Measurements from ENCODE around the gene ANKRD44.
A peak's percentile ranks its signal among the peaks of the same experiment; 100 is the strongest.

Gene ANKRD44

DNA sequence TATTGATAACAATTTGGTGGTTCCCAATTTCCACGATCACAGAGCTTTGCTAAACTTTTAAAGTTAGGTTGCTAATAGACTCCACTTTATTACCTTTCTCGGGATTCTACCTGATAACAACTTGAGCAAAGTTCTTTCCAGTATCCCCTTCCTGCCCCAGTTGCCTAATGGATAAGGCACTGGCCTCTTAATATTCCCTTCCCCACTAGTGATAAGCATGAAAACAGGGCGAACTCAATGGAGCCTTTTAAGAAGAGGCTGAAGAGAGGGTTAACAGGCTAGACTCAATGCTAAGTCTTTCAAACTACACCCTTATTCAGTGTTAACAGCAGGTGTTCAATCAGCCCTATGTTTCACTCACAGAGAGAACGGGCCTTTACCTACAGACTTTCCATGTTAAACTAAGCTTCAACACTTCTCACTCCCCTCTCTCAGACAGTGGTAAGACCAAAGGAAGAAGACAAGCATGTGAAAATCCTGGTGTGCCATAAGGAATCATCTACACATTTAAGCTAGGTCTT, 75.8 kb downstream of the ANKRD44 start:
- DNase-seq (ENCODE audit: low read depth) = no peak
- Histone ChIP-seq H3K36me3 (ENCODE audit: control insufficient read depth, insufficient read depth, low read length, severe bottlenecking) (no peaks in the 10 kb centered on the region), H3K27me3 (replicated peaks; ENCODE audit: control insufficient read depth, insufficient read depth, low read length) (no peaks in the 10 kb centered on the region), H3K4me1 (ENCODE audit: control insufficient read depth, insufficient read depth, low read length) (peaks cover 18% of the 10 kb centered on the region), H3K9ac (ENCODE audit: low read length) (no peak overlapping the region), H3K9me3 (ENCODE audit: control insufficient read depth, low read length) (no peaks in the 10 kb centered on the region), H3K4me3 (ENCODE audit: low read length) (no peak overlapping the region)

DNA sequence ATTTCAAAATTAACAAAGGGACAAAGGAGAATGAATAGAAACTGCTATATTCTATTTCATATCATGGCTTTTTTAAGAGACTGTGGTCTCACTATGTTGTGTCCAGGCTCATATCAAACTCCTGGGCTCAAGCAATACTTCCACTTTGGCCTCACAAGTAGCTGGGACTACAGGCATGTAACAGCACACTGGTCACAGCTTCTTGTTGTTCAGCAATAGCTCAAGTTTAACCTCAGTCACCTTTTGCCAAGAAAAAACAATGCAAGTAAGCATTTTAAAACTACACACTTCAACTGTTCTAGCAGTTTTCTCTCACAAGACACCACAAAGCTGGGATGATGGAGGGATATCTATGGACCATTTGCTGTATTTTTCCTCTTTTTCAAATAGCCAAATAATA, 77.1 kb downstream of the ANKRD44 start:
- H3K36me3 ChIP-seq (ENCODE audit: control insufficient read depth, insufficient read depth, low read length, severe bottlenecking) = no peaks in the 10 kb centered on the region
- no peak for DNase-seq (ENCODE audit: low read depth)
- H3K9me3 ChIP-seq (ENCODE audit: control insufficient read depth, low read length) = no peaks in the 10 kb centered on the region
- no peak overlapping the region for H3K4me3 ChIP-seq (ENCODE audit: low read length)
- no peaks in the 10 kb centered on the region for H3K27me3 ChIP-seq (replicated peaks; ENCODE audit: control insufficient read depth, insufficient read depth, low read length)
- H3K4me1 ChIP-seq (ENCODE audit: control insufficient read depth, insufficient read depth, low read length) = peaks cover 13% of the 10 kb centered on the region
- H3K9ac ChIP-seq (ENCODE audit: low read length) = no peak overlapping the region

DNA sequence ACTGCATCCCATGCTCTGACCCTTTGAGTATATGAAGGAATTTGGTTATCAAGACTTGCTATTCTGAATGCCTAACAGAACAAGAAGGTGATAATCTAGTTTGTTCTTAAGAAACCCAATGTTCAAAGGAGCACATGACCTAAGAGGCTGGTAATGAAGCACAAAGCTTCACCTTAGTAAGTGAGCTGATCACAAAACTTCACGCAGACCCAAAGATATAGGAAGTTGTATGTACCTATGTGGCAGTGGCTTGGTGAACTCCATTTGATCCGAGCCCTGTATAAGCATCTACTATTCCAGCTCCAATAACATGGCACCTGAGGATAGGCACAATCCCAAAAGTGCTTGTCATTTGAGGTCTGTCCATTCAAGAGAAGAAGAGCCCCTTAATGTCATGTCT, 78.6 kb downstream of the ANKRD44 start:
- Histone ChIP-seq H3K4me1 (ENCODE audit: control insufficient read depth, insufficient read depth, low read length) (peaks cover 13% of the 10 kb centered on the region), H3K9ac (ENCODE audit: low read length) (no peak overlapping the region), H3K27me3 (replicated peaks; ENCODE audit: control insufficient read depth, insufficient read depth, low read length) (no peaks in the 10 kb centered on the region), H3K9me3 (ENCODE audit: control insufficient read depth, low read length) (no peaks in the 10 kb centered on the region), H3K4me3 (ENCODE audit: low read length) (no peak overlapping the region), H3K36me3 (ENCODE audit: control insufficient read depth, insufficient read depth, low read length, severe bottlenecking) (no peaks in the 10 kb centered on the region)
- no peak for DNase-seq (ENCODE audit: low read depth)

DNA sequence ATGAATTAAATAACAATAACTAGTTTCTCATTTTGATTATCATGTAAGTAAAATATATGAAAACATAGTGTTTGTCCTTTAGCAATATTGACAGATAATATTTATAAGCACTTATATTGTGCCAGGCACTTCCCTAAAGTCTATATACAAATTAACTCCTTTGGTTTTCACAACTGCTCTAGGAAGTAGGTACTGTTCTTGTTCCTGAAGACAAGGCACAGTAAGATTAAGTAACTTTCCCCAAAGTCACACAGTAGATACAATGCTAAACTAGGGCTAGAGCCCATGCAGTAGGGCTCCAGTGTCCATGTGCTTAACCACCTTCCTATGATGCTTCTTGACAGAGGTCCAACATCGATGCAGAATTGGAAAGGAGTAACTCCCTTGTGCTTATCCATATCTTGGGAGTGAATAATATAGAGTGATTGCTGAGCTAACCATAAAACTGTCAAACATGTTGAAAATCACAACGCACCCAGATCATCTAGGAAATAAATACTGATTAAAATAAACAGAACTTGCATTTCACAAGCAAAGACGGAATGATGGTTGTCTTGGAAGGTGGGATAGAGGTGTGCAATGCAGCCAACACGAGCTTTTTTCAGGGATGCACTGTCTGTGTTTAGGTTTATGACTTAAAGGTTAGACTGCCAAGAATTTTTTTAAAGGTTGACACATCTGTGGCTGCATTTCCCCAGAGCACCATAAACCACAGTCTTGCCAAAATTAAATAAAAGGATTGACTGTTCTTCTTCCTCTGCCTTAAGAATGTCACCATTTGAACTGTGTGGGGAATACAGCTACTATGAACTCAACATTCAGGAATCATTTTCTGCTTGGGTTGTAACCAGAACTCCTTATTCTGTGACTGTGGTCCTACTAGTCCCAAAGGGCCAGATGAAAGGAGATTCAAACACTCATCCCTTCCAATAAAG, 80.8 kb downstream of the ANKRD44 start:
- no peak overlapping the region for H3K9ac ChIP-seq (ENCODE audit: low read length)
- H3K9me3 ChIP-seq (ENCODE audit: control insufficient read depth, low read length) = no peaks in the 10 kb centered on the region
- no peaks in the 10 kb centered on the region for H3K36me3 ChIP-seq (ENCODE audit: control insufficient read depth, insufficient read depth, low read length, severe bottlenecking)
- H3K4me3 ChIP-seq (ENCODE audit: low read length) = no peak overlapping the region
- peaks cover 13% of the 10 kb centered on the region for H3K4me1 ChIP-seq (ENCODE audit: control insufficient read depth, insufficient read depth, low read length)
- DNase-seq (ENCODE audit: low read depth) = peak; percentile 67
- no peaks in the 10 kb centered on the region for H3K27me3 ChIP-seq (replicated peaks; ENCODE audit: control insufficient read depth, insufficient read depth, low read length)

DNA sequence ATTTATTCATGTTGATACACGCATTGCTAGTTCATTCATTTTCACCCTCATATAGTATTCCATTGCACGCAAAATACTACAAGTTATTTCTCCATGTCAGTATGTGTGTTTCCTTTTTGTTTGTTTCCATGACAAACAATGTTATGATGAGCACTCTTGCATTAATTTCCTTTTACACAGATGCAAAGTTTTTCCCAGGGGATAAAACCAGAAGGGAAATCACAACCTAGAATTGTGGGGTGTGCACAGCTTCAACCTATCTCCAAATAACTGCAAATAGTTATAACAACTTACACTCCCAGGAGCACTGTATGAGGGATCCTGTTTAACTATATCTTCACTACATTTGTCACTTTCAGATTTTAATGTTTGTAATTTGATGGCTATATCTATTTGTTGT, 87.1 kb downstream of the ANKRD44 start:
- Histone ChIP-seq H3K4me1 (ENCODE audit: control insufficient read depth, insufficient read depth, low read length) (no peaks in the 10 kb centered on the region), H3K36me3 (ENCODE audit: control insufficient read depth, insufficient read depth, low read length, severe bottlenecking) (no peaks in the 10 kb centered on the region), H3K9ac (ENCODE audit: low read length) (no peak overlapping the region), H3K27me3 (replicated peaks; ENCODE audit: control insufficient read depth, insufficient read depth, low read length) (no peaks in the 10 kb centered on the region), H3K4me3 (ENCODE audit: low read length) (no peak overlapping the region), H3K9me3 (ENCODE audit: control insufficient read depth, low read length) (no peaks in the 10 kb centered on the region)
- no peak for DNase-seq (ENCODE audit: low read depth)

DNA sequence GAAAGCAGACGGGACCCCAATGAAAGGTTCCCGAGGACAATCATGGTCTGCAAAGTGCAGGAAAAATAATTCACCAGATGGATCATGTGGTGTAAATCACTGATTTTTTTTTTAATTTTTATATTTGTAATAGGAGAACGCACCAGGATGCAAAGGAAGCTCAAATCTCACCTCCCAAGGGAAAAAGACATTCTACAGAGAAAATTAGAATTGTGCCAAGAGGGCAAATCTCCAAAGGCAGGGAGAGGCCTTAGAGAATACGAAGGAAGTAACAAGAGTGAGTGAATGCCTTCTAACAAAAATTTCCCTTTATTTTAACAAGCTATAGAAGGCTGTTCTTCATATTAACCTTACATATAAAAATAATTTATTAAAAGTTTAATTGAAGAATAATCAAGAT, 90.9 kb downstream of the ANKRD44 start:
- Histone ChIP-seq H3K4me3 (ENCODE audit: low read length) (no peak overlapping the region), H3K9me3 (ENCODE audit: control insufficient read depth, low read length) (no peaks in the 10 kb centered on the region), H3K4me1 (ENCODE audit: control insufficient read depth, insufficient read depth, low read length) (no peaks in the 10 kb centered on the region), H3K27me3 (replicated peaks; ENCODE audit: control insufficient read depth, insufficient read depth, low read length) (no peaks in the 10 kb centered on the region), H3K36me3 (ENCODE audit: control insufficient read depth, insufficient read depth, low read length, severe bottlenecking) (no peaks in the 10 kb centered on the region), H3K9ac (ENCODE audit: low read length) (no peak overlapping the region)
- DNase-seq (ENCODE audit: low read depth) = no peak

DNA sequence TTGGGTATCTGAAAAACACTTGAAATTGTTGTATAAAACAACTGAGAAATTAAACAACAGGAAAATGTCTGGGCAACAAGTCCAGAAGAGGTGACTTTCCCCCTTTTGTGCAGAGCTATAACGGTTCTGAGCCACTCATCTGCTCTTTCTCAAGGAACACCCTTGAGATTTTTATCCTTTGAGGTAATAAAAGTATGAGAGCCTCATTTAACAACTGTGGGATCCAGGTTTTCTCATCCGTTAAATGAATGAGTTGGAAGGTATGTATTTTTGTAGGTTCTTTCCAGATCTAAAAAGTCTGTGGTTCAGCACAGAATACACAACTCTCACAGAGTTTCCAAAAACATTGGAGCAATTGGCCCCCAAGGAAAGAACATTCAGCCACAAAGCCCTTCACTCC, 93.0 kb downstream of the ANKRD44 start:
- DNase-seq (ENCODE audit: low read depth) = no peak
- H3K4me1 ChIP-seq (ENCODE audit: control insufficient read depth, insufficient read depth, low read length) = no peaks in the 10 kb centered on the region
- no peaks in the 10 kb centered on the region for H3K27me3 ChIP-seq (replicated peaks; ENCODE audit: control insufficient read depth, insufficient read depth, low read length)
- H3K4me3 ChIP-seq (ENCODE audit: low read length) = no peak overlapping the region
- no peaks in the 10 kb centered on the region for H3K9me3 ChIP-seq (ENCODE audit: control insufficient read depth, low read length)
- no peaks in the 10 kb centered on the region for H3K36me3 ChIP-seq (ENCODE audit: control insufficient read depth, insufficient read depth, low read length, severe bottlenecking)
- no peak overlapping the region for H3K9ac ChIP-seq (ENCODE audit: low read length)

DNA sequence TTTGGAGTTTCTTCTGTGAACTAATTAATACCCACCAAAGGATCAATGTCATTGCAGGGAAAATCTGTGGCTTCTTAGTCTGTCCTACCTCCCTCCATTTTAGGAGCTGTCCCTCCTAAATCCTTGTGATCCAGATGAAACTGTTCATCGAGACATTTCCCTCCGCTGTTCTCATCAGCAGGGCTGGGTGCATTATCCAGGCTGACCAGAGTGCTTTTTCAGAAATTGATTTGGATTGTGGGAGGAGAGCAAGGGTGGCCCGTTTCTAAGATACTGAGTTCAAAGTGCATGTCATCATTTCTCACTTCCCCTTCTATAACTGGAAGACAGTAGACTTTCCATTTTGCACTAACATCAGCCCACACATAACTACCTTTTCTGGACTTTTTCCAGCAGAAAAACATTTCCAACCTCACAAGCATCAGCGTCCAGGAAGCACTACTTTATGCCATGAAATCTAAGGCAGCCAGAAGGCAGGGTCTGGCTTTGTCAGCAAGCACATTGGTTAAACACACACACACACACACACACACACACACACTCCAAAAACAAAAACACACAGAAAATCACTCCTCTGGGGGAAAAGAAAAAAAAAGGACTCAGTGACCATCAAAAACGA, 94.1 kb downstream of the ANKRD44 start:
- no peaks in the 10 kb centered on the region for H3K4me1 ChIP-seq (ENCODE audit: control insufficient read depth, insufficient read depth, low read length)
- H3K9me3 ChIP-seq (ENCODE audit: control insufficient read depth, low read length) = no peaks in the 10 kb centered on the region

DNA sequence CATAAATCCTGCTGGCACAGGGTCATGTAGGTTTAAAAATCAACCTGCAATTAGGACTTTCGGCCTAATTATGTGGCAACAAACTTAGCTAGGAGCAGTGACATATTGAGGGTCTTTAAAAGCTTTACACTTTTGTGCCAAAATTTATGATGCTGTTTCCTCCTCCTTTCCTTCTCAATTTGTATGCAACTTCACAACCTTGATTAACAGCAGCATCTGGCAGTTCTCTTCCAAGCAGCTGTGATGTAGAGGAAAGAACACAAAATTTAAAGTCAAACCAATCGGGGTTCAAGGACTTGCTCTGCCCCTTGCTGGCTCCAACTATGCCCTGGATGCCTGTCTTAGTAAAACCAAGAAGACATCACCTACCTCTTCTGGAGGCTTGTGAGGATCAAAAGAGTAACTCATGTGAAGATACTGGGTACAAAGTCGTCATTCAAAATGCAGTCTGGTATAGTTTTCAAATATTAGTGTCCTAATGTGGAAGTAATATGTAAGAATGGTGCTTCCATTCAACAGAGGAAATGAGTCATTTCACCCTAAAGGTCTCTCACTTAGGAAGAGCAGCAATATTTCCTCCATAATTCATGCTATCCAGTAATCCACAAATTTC, 94.7 kb downstream of the ANKRD44 start:
- Histone ChIP-seq H3K9ac (ENCODE audit: low read length) (no peak overlapping the region), H3K27me3 (replicated peaks; ENCODE audit: control insufficient read depth, insufficient read depth, low read length) (no peaks in the 10 kb centered on the region), H3K4me1 (ENCODE audit: control insufficient read depth, insufficient read depth, low read length) (no peaks in the 10 kb centered on the region), H3K36me3 (ENCODE audit: control insufficient read depth, insufficient read depth, low read length, severe bottlenecking) (no peaks in the 10 kb centered on the region), H3K4me3 (ENCODE audit: low read length) (no peak overlapping the region), H3K9me3 (ENCODE audit: control insufficient read depth, low read length) (no peaks in the 10 kb centered on the region)
- DNase-seq (ENCODE audit: low read depth) = no peak

More for the DNA sequence above, 94.1 kb downstream of the ANKRD44 start:
- Histone ChIP-seq H3K9ac (ENCODE audit: low read length) (no peak overlapping the region), H3K4me3 (ENCODE audit: low read length) (no peak overlapping the region), H3K27me3 (replicated peaks; ENCODE audit: control insufficient read depth, insufficient read depth, low read length) (no peaks in the 10 kb centered on the region), H3K36me3 (ENCODE audit: control insufficient read depth, insufficient read depth, low read length, severe bottlenecking) (no peaks in the 10 kb centered on the region)
- DNase-seq (ENCODE audit: low read depth) = no peak

DNA sequence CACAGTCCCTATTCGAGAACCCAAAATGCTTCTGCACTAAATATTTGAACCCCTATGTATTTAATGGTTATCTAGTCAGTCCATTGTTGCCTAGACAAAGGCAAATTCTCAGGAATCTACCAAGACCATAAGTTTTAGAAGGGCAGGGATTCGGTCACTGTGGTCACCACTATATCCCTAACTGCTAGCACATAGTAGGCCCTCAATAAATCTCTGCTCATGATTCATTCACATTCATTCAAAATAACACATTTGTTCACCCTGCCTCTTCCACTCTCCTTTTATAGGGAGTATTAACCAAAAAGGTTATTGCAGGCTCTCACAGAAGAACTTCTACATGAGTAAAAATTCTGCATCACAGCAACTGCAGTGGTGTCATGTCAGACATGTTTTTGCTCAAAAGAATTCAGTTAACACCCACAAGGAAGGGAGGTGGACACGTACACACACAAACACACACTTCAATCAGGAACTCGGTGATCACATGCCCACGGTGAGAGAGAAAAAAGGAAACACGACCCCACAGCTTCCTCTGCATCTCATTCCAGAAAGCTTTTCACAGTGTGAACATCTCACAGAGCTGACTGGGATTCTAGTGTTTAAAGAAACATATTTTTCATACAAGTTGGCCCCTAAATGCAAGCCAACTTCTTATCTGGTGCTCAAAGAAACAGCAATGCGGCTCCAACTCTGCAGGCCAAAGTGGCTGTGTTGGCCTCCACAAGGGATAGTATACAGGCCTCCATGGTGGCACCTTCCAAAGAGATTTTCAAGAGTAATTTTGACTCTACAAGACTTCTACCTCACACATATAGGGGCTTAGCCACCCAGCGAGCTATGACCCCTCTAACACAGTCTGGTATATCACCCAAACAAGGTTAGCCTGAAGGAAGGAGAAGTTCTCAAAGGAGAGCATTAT, 98.0 kb downstream of the ANKRD44 start:
- Histone ChIP-seq H3K36me3 (ENCODE audit: control insufficient read depth, insufficient read depth, low read length, severe bottlenecking) (no peaks in the 10 kb centered on the region), H3K9ac (ENCODE audit: low read length) (no peak overlapping the region), H3K4me1 (ENCODE audit: control insufficient read depth, insufficient read depth, low read length) (no peaks in the 10 kb centered on the region), H3K9me3 (ENCODE audit: control insufficient read depth, low read length) (no peaks in the 10 kb centered on the region), H3K27me3 (replicated peaks; ENCODE audit: control insufficient read depth, insufficient read depth, low read length) (no peaks in the 10 kb centered on the region), H3K4me3 (ENCODE audit: low read length) (no peak overlapping the region)
- no peak for DNase-seq (ENCODE audit: low read depth)

Data from adipocyte (in vitro differentiated cells).